HG03196 (cell line): ENCODE measurements around the gene RRBP1.

ENCODE experiments used
- ATAC-seq: cut with Tn5 transposase; IDR thresholded peaks from one replicate; pipeline ENCODE4 v1.9.1; 2021; ENCODE audit not compliant: unreplicated experiment

Gene RRBP1

DNA sequence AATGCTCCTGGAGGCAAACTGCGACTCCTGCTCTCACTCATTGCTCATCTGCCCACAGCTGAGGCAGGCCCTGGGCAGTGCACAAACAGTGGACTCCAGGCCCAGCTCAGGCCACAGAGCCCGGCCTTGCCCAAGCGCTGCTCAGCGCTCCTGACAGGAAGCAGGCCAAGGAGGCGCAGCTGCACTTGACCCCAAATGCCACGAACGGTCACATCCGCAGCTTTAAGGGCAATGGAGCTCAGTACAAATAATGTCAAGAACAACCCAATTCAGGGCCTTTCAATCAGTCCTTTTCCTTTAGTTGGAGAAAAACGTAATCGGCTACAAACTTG is 33.8 kb downstream of the RRBP1 start:
- ATAC-seq, result no peak

- ATAC-seq, result no peak
Observed at GRCh38 chr20:17647391-17648314, 34.4 kb downstream of the RRBP1 start.

- no peak for ATAC-seq
Observed at GRCh38 chr20:17646961-17647301, 35.1 kb downstream of the RRBP1 start.

- ATAC-seq, result no peak
Observed at GRCh38 chr20:17646209-17646960, 35.7 kb downstream of the RRBP1 start.

DNA sequence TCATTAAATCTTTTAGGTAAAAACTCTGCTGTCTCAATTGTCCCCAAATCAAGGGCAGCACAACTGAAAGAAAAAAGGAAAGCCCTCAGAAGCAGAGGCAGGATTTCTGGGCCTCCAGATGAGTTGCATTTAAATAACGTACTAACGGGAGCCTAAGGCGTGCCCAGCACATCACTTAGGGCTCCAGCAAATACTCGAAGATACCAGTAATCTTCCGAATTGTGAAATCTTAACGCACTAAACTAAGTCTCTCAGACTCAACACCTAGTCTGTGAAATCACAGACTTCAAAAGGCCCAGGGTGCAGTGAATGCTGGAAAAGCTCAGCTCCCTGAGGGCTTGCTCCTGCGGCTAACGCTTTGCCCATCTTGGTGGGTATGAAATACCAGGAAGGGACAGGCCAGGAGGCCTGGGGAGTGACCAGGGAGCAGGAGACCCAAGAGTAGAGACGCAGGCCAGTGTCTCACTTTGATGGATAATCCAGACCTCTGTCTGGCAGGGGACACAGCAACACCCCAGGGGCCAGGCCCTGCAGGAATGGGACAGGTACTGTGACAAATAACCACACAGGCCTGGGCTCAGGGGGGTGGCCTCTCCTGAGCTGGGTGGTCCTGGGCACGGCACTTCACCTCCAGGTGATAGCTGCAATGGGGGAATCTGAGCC is 36.4 kb downstream of the RRBP1 start:
- ATAC-seq, result no peak

- ATAC-seq, result no peak
Observed at GRCh38 chr20:17645010-17645409, 37.0 kb downstream of the RRBP1 start.

- ATAC-seq, result no peak
Observed at GRCh38 chr20:17644451-17644850, 37.6 kb downstream of the RRBP1 start.

GRCh38 chr20:17643531-17644188 is 38.4 kb downstream of the RRBP1 start:
- no peak for ATAC-seq

GRCh38 chr20:17642404-17643269 is 39.4 kb downstream of the RRBP1 start:
- ATAC-seq, result no peak

DNA sequence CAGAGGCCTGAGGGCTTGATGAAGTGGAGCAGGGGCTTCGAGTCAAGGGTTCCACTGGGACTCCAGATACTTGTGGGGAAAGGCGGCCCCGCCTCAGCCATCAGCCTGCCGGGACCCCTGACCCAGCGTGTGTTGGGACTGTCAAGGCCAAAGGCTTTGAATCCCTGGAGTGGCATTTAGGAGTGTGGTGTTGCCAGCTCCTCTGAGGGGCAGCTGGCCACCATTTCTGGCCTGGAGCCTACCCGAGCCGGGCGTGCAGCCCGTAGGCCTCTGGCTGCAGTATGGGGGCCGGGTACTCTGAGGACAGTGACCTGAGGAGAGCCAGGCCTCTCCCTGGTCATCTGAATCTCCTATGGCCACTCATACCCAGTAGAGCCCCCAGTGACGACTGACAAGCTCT is 40.0 kb downstream of the RRBP1 start:
- ATAC-seq, result no peak

- no peak for ATAC-seq
Observed at GRCh38 chr20:17641520-17641964, 40.5 kb downstream of the RRBP1 start.

GRCh38 chr20:17640875-17641378 is 41.1 kb downstream of the RRBP1 start:
- no peak for ATAC-seq

GRCh38 chr20:17640146-17640874 is 41.7 kb downstream of the RRBP1 start:
- no peak for ATAC-seq

GRCh38 chr20:17638835-17639407 is 43.1 kb downstream of the RRBP1 start:
- ATAC-seq, result no peak

- ATAC-seq, result no peak
Observed at GRCh38 chr20:17637985-17638640, 43.9 kb downstream of the RRBP1 start.

- no peak for ATAC-seq
Observed at GRCh38 chr20:17637413-17637780, 44.6 kb downstream of the RRBP1 start.

DNA sequence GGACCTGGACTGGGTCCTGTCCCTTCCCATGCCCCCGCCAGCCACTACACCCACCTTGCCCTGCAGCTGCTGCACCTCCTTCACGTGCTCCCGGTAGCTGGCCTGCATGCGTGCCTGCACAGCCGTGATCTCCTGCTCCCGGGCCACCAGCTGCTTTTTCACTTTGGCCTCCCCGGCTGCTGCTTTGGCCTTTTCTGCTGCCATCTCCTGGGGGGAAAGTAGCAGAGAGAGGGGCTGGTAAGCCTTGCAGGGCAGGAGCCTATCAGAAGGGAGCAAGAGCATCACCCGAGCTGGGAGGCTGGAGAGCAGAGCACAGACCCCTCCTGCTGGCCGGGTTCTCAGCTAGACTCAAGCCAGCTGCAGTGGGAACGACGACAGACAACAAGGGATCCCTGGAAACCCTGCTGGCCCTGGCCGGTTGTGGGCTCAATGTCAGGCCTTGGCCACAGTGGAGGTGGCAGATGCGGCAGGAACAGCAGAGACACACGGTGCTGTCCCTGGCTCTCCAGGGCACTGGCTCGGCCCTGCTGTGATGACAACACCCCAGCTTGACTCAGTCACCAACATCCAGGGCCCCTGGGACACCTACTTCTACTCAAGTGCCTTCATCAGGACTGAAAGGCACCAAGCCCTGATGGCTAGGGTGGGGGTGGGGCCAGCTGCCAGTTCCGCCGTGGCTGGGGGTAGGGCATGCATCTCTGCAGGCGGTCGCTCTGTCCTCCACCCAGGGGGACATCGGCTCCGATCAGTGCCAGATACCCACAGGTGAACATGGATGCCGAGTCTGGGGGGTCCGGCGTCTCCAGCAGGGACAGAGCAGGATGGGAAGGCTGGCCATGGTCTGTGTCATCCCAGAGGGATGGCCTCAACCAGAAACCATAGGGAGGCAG is 45.3 kb downstream of the RRBP1 start:
- no peak for ATAC-seq
